Stimulated activated CD4-positive, alpha-beta T cell treated with anti-CD3 and anti-CD28 coated beads, Interleukin-15, amount 100 ng/mL, for 24 hours (primary cell): ENCODE measurements around the gene ABHD17C.
"Not testable (repeated sequence)": the region's sequence is repeated elsewhere in the genome, so short reads cannot be mapped to it uniquely, and the experiment has no call there.

Experiments
- DNase-seq: peaks from one replicate; pipeline ENCODE4 v3.0.0-alpha.2; 2020

The ABHD17C gene

GRCh38 chr15:80732818-80733217, 37.7 kb downstream of the ABHD17C start:
- DNase-seq = no peak

- DNase-seq = no peak
Observed at GRCh38 chr15:80733460-80733859, 38.4 kb downstream of the ABHD17C start.

- no peak for DNase-seq
Observed at GRCh38 chr15:80735344-80735743, 40.2 kb downstream of the ABHD17C start.

- DNase-seq = no peak
Observed at GRCh38 chr15:80736560-80736959, 41.5 kb downstream of the ABHD17C start.

GRCh38 chr15:80739919-80740318, 44.8 kb downstream of the ABHD17C start:
- no peak for DNase-seq

GRCh38 chr15:80742081-80742480, 47.0 kb downstream of the ABHD17C start:
- no peak for DNase-seq

GRCh38 chr15:80743189-80743833, 48.2 kb downstream of the ABHD17C start:
- DNase-seq = no peak

- no peak for DNase-seq
Observed at GRCh38 chr15:80744415-80744814, 49.3 kb downstream of the ABHD17C start.

GRCh38 chr15:80744826-80745225, 49.7 kb downstream of the ABHD17C start:
- DNase-seq = no peak

GRCh38 chr15:80745888-80746287, 50.8 kb downstream of the ABHD17C start:
- no peak for DNase-seq

GRCh38 chr15:80747317-80748053, 52.4 kb downstream of the ABHD17C start:
- DNase-seq = no peak

- no peak for DNase-seq
Observed at GRCh38 chr15:80749589-80749988, 54.5 kb downstream of the ABHD17C start.

- DNase-seq = no peak
Observed at GRCh38 chr15:80750575-80750974, 55.5 kb downstream of the ABHD17C start.

- DNase-seq = no peak
Observed at GRCh38 chr15:80752204-80752603, 57.1 kb downstream of the ABHD17C start.

GRCh38 chr15:80753161-80753560, 58.1 kb downstream of the ABHD17C start:
- DNase-seq = no peak

- no peak for DNase-seq
Observed at GRCh38 chr15:80754014-80754413, 58.9 kb downstream of the ABHD17C start.

- no peak for DNase-seq
Observed at GRCh38 chr15:80755885-80756284, 60.8 kb downstream of the ABHD17C start.

- no peak for DNase-seq
Observed at GRCh38 chr15:80758130-80758745, 63.1 kb downstream of the ABHD17C start.

GRCh38 chr15:80760960-80761359, 65.8 kb downstream of the ABHD17C start:
- DNase-seq = no peak

- no peak for DNase-seq
Observed at GRCh38 chr15:80761754-80762153, 66.6 kb downstream of the ABHD17C start.

GRCh38 chr15:80763235-80763634, 68.1 kb downstream of the ABHD17C start:
- DNase-seq = not testable (repeated sequence)

- no peak for DNase-seq
Observed at GRCh38 chr15:80764535-80764934, 69.4 kb downstream of the ABHD17C start.

- DNase-seq = no peak
Observed at GRCh38 chr15:80766275-80766674, 71.2 kb downstream of the ABHD17C start.

GRCh38 chr15:80768158-80768557, 73.0 kb downstream of the ABHD17C start:
- no peak for DNase-seq
